ENCODE data around the gene P4HA2.

GRCh38 chr5:132202711-132203463, 24.8 kb downstream of the P4HA2 start:
- no peak for TF ChIP-seq CTCF (optimal IDR thresholded peaks at IDR 0.05 in 1 of 3, IDR thresholded peaks at IDR 0.05 in 1 of 3, conservative IDR thresholded peaks at IDR 0.05 in 1 of 3; ENCODE audit: extremely low read depth in 1 of 3, insufficient read depth in 2 of 3, low read length in 3 of 3)
- no peak for TF ChIP-seq EZH2 (IDR thresholded peaks at IDR 0.05; ENCODE audit: low read length)
